ENCODE results near the gene COL13A1. TPM values are rescaled to one million over a fixed set of nuclear protein-coding genes. Genes with fewer than 3 reads are reported as not detected.

COL13A1 gene
- total and polyA plus RNA-seq, 4 donors, result 0.17 to 0.47 (median 0.18) TPM

- H3K9me3 ChIP-seq (ENCODE audit: control insufficient read depth in 4 of 4, low read length in 3 of 4), result no peaks in the 10 kb centered on the region
- DNase-seq (ENCODE audit: low spot score), result no peak
- H3K4me3 ChIP-seq (ENCODE audit: low read depth in 1 of 3, low read length in 3 of 3), result no peak overlapping the region
- H3K27ac ChIP-seq (ENCODE audit: low read depth in 1 of 2, low read length in 2 of 2), result no peak overlapping the region
- TF ChIP-seq REST (IDR thresholded peaks at IDR 0.05), result no peak
- no peak for TF ChIP-seq YY1 (IDR thresholded peaks at IDR 0.05)
- TF ChIP-seq, protein P1, sequence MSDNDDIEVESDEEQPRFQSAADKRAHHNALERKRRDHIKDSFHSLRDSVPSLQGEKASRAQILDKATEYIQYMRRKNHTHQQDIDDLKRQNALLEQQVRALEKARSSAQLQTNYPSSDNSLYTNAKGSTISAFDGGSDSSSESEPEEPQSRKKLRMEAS (IDR thresholded peaks at IDR 0.05), result no peak
- no peak for TF ChIP-seq FOXA1 (IDR thresholded peaks at IDR 0.05)
- TF ChIP-seq, protein P2, sequence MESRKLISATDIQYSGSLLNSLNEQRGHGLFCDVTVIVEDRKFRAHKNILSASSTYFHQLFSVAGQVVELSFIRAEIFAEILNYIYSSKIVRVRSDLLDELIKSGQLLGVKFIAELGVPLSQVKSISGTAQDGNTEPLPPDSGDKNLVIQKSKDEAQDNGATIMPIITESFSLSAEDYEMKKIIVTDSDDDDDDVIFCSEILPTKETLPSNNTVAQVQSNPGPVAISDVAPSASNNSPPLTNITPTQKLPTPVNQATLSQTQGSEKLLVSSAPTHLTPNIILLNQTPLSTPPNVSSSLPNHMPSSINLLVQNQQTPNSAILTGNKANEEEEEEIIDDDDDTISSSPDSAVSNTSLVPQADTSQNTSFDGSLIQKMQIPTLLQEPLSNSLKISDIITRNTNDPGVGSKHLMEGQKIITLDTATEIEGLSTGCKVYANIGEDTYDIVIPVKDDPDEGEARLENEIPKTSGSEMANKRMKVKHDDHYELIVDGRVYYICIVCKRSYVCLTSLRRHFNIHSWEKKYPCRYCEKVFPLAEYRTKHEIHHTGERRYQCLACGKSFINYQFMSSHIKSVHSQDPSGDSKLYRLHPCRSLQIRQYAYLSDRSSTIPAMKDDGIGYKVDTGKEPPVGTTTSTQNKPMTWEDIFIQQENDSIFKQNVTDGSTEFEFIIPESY (IDR thresholded peaks at IDR 0.05), result no peak
- no peak for TF ChIP-seq RXRA (IDR thresholded peaks at IDR 0.05)
- no peak for TF ChIP-seq ATF3 (IDR thresholded peaks at IDR 0.05)
- TF ChIP-seq JUND (IDR thresholded peaks at IDR 0.05), result no peak
- no peak for TF ChIP-seq TAF1 (conservative IDR thresholded peaks at IDR 0.05)
- TF ChIP-seq HNF4A (conservative IDR thresholded peaks at IDR 0.05), result no peak
- no peak for TF ChIP-seq FOXA2 (IDR thresholded peaks at IDR 0.05)
- no peak for TF ChIP-seq NR2F2 (IDR thresholded peaks at IDR 0.05)
- TF ChIP-seq RAD21 (IDR thresholded peaks at IDR 0.05), result no peak
- TF ChIP-seq, protein P3, sequence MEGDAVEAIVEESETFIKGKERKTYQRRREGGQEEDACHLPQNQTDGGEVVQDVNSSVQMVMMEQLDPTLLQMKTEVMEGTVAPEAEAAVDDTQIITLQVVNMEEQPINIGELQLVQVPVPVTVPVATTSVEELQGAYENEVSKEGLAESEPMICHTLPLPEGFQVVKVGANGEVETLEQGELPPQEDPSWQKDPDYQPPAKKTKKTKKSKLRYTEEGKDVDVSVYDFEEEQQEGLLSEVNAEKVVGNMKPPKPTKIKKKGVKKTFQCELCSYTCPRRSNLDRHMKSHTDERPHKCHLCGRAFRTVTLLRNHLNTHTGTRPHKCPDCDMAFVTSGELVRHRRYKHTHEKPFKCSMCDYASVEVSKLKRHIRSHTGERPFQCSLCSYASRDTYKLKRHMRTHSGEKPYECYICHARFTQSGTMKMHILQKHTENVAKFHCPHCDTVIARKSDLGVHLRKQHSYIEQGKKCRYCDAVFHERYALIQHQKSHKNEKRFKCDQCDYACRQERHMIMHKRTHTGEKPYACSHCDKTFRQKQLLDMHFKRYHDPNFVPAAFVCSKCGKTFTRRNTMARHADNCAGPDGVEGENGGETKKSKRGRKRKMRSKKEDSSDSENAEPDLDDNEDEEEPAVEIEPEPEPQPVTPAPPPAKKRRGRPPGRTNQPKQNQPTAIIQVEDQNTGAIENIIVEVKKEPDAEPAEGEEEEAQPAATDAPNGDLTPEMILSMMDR (IDR thresholded peaks at IDR 0.05; ENCODE audit: low read depth, low read length, missing input control), result no peak
- WGBS, result 88% methylated on average over 6 of the region's 6 CpGs
- no peak overlapping the region for H3K9ac ChIP-seq (ENCODE audit: low read depth in 1 of 2, low read length in 2 of 2)
- peaks cover 0 to 4% (median 0%) of the 10 kb centered on the region in 4 donors for H3K27me3 ChIP-seq (ENCODE audit: control insufficient read depth in 4 of 4, insufficient read depth in 4 of 4, low read length in 3 of 4)
- H3K36me3 ChIP-seq (ENCODE audit: control insufficient read depth in 4 of 4, insufficient read depth in 3 of 4, low read depth in 1 of 4, low read length in 3 of 4), result no peaks in the 10 kb centered on the region
- no peaks in the 10 kb centered on the region for H3K4me1 ChIP-seq (ENCODE audit: control insufficient read depth in 4 of 4, insufficient read depth in 4 of 4, low read length in 3 of 4)
These were observed 23.9 kb downstream of the COL13A1 start for GRCh38 chr10:69825604-69826003.

- 81% methylated on average over 9 of the region's 9 CpGs for WGBS
- DNase-seq (ENCODE audit: low spot score), result no peak
- no peak overlapping the region for H3K27ac ChIP-seq (ENCODE audit: low read depth in 1 of 2, low read length in 2 of 2)
- TF ChIP-seq RAD21 (IDR thresholded peaks at IDR 0.05) (no peak), TAF1 (conservative IDR thresholded peaks at IDR 0.05) (no peak), NR2F2 (IDR thresholded peaks at IDR 0.05) (no peak), HNF4A (conservative IDR thresholded peaks at IDR 0.05) (no peak), SP1 (IDR thresholded peaks at IDR 0.05) (no peak), YY1 (IDR thresholded peaks at IDR 0.05) (no peak), RXRA (IDR thresholded peaks at IDR 0.05) (no peak), FOXA1 (IDR thresholded peaks at IDR 0.05) (no peak), GABPA (IDR thresholded peaks at IDR 0.05 in 1 of 2, conservative IDR thresholded peaks at IDR 0.05 in 1 of 2) (no peak), ATF3 (IDR thresholded peaks at IDR 0.05) (no peak), JUND (IDR thresholded peaks at IDR 0.05) (no peak), REST (IDR thresholded peaks at IDR 0.05) (no peak), EGR1 (IDR thresholded peaks at IDR 0.05; ENCODE audit: low read depth in 2 of 2) (no peak), HNF4G (IDR thresholded peaks at IDR 0.05) (no peak)
- TF ChIP-seq, protein P1 (IDR thresholded peaks at IDR 0.05), result no peak
These were observed 24.4 kb downstream of the COL13A1 start for GRCh38 chr10:69826094-69826493.

More at GRCh38 chr10:69826094-69826493, 24.4 kb downstream of the COL13A1 start:
- no peaks in the 10 kb centered on the region for H3K9me3 ChIP-seq (ENCODE audit: control insufficient read depth in 4 of 4, low read length in 3 of 4)
- H3K27me3 ChIP-seq (ENCODE audit: control insufficient read depth in 4 of 4, insufficient read depth in 4 of 4, low read length in 3 of 4), result peaks cover 0 to 4% (median 0%) of the 10 kb centered on the region in 4 donors
- H3K4me1 ChIP-seq (ENCODE audit: control insufficient read depth in 4 of 4, insufficient read depth in 4 of 4, low read length in 3 of 4), result no peaks in the 10 kb centered on the region
- H3K36me3 ChIP-seq (ENCODE audit: control insufficient read depth in 4 of 4, insufficient read depth in 3 of 4, low read depth in 1 of 4, low read length in 3 of 4), result no peaks in the 10 kb centered on the region
- no peak overlapping the region for H3K9ac ChIP-seq (ENCODE audit: low read depth in 1 of 2, low read length in 2 of 2)
- no peak overlapping the region for H3K4me3 ChIP-seq (ENCODE audit: low read depth in 1 of 3, low read length in 3 of 3)
